WERI-Rb-1 (cell line): Measurements from ENCODE around the gene ETV7.
"Not testable (repeated sequence)": the region's sequence is repeated elsewhere in the genome, so short reads cannot be mapped to it uniquely, and the experiment has no call there.

Experiments used
- DNase-seq: peaks from one replicate; pipeline ENCODE4 v3.0.0-alpha.2; 2020
- H3K27ac ChIP-seq: fragments of 250-450 bp; sonication (Bioruptor Pico); 2 replicates; pipeline ENCODE4 v1.5.1; 2020; ENCODE audit warnings: mild to moderate bottlenecking, moderate library complexity
- H3K27me3 ChIP-seq: fragments of 250-450 bp; sonication (Bioruptor Pico); 2 replicates; pipeline ENCODE4 v1.5.1; 2021; ENCODE audit warnings: mild to moderate bottlenecking, low read depth, moderate library complexity; ENCODE audit not compliant: insufficient read depth, severe bottlenecking
- H3K36me3 ChIP-seq: fragments of 250-450 bp; sonication (Bioruptor Pico); 2 replicates; pipeline ENCODE4 v1.5.1; 2020; ENCODE audit warnings: mild to moderate bottlenecking, moderate library complexity
- H3K4me3 ChIP-seq: 2 replicates; pipeline ENCODE4 v1.5.1; 2011; ENCODE audit warnings: low read depth, mild to moderate bottlenecking, control low read depth, low read length
- H3K9me3 ChIP-seq: fragments of 250-450 bp; sonication (Bioruptor Pico); 2 replicates; pipeline ENCODE4 v1.5.1; 2021; ENCODE audit warnings: mild to moderate bottlenecking, moderate library complexity; ENCODE audit not compliant: severe bottlenecking
- TF ChIP-seq, protein P1 (sequence below): IDR thresholded peaks from 2 replicates; pipeline ENCODE4 v1.5.1; 2011; ENCODE audit warnings: low read depth, mild to moderate bottlenecking, control low read depth, inconsistent platforms, low read length

ETV7 gene

DNA sequence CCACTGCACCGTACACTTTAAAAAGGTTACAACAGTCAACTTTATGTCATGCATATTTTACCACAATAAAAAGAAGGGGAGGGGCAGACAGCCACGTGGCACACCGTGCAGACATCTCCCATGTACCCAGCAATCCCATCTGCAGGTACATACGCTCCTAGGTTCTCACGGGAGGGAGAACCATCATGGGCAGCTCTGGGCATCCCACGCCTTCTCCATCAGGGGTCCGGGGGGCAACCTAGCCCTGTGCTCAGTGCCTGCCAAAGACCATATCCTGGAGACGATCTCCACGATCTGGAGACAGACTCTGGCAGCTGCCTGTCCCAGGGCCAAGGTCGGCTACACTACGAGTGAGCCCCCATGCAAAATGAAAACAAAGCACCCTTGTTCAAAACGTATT lies 48.3 kb downstream of the ETV7 start:
- no peaks in the 10 kb centered on the region for H3K27me3 ChIP-seq
- TF ChIP-seq, protein P1, sequence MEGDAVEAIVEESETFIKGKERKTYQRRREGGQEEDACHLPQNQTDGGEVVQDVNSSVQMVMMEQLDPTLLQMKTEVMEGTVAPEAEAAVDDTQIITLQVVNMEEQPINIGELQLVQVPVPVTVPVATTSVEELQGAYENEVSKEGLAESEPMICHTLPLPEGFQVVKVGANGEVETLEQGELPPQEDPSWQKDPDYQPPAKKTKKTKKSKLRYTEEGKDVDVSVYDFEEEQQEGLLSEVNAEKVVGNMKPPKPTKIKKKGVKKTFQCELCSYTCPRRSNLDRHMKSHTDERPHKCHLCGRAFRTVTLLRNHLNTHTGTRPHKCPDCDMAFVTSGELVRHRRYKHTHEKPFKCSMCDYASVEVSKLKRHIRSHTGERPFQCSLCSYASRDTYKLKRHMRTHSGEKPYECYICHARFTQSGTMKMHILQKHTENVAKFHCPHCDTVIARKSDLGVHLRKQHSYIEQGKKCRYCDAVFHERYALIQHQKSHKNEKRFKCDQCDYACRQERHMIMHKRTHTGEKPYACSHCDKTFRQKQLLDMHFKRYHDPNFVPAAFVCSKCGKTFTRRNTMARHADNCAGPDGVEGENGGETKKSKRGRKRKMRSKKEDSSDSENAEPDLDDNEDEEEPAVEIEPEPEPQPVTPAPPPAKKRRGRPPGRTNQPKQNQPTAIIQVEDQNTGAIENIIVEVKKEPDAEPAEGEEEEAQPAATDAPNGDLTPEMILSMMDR = no peak

DNA sequence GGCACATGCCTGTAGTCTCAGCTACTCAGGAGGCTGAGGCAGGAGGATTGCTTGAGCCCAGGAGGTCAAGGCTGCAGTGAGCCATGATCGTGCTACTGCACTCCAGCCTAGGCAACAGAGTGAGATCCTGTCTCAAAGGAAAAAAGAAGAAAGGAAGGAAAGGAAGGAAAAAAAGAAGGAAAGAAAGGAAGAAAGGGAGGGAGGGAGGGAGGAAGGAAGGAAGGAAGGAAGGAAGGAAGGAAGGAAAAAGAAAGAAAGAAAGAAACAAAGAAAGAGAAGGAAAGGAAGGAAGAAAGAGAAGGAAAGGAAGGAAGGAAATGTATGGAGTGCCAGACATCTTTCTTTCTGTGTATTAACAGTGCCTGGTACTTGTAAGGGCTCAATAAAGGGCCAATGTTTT lies 49.2 kb downstream of the ETV7 start:
- H3K27me3 ChIP-seq, H3K4me3 ChIP-seq, DNase-seq, H3K9me3 ChIP-seq, H3K27ac ChIP-seq, H3K36me3 ChIP-seq: not testable (repeated sequence)

More for the DNA sequence above, 48.3 kb downstream of the ETV7 start:
- no peaks in the 10 kb centered on the region for H3K9me3 ChIP-seq
- no peak overlapping the region for H3K4me3 ChIP-seq
- DNase-seq = no peak
- H3K27ac ChIP-seq = no peak overlapping the region
- no peaks in the 10 kb centered on the region for H3K36me3 ChIP-seq

DNA sequence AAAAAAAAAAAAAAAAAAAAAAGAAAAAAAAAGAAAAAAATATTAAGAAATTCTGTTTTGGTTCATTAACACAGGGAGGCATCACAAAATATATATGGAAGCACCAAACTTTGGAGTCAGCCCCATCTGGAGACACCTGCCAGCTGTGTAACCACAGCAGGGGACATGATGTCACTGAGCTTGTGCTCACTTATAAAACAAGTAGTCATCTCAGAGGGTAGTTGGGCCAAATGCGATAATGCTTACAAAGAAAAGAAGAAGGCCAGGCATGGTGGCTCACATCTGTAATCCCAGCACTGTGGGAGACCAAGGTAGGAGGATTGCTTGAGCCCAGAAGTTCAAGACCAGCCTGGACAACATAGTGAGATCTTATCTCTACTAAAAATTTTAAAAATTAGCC lies 49.7 kb downstream of the ETV7 start:
- H3K9me3 ChIP-seq = no peaks in the 10 kb centered on the region
- H3K36me3 ChIP-seq = no peaks in the 10 kb centered on the region
- no peaks in the 10 kb centered on the region for H3K27me3 ChIP-seq
- no peak overlapping the region for H3K27ac ChIP-seq
- H3K4me3 ChIP-seq = no peak overlapping the region
- no peak for DNase-seq
- TF ChIP-seq, protein P1 = no peak

DNA sequence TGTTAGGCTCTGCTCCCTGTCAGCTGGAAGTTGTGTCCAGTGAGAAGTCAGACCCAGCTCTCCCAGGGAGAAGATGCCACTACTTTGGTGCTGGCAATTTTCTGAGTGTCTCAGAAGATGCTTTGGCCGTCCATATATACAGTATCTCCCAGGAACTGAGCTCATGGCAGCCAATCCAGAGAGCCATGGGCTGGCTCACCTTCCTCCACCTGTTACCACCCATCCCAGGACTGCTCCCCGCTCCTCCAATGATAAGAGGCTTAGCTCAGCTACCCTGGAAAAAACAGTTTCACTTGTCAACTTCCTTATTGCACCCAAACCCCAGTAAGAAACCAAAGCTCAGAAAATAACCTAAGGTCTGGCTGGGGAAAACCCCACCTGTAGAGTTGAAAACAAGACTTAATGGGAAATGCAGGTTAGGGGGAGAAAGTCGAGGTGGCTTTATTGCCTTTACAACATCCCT lies 50.7 kb downstream of the ETV7 start, which contains the start of gene BNIP5:
BNIP5 (minus strand) TSS at position 110 of the 463 bp plus-strand sequence. CDS start 6,198 bp downstream, outside the sequence.
- no peaks in the 10 kb centered on the region for H3K36me3 ChIP-seq
- H3K27ac ChIP-seq = no peak within 1 kb of the TSS
- no peaks in the 10 kb centered on the region for H3K9me3 ChIP-seq
- H3K27me3 ChIP-seq = no peaks in the 10 kb centered on the region
- DNase-seq = peak; percentile 56
- no peak within 1 kb of the TSS for H3K4me3 ChIP-seq
- TF ChIP-seq, protein P1 = no peak

DNA sequence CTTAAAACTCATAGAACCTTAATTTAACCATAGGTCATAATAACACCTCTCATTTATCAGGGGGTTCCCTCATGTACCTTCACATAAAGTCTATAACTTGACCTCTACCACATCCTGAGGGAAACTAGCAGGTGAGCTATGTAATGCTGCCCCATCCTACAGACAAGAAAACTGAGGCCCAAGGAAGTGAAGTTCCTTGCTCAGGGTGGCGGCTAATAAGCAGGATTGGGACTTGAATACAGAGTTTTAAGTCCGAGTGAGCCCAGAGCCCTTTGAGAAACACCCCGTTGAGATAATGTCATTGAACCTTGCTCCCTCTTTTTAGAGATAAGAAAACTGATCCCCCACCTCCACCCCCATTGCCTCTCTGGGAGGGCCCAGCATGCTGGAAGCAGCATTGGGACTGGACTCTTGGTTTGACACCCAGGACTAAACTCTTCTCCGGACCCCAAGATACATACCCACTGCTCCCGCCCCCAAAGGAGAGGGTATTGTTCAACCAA lies 51.2 kb downstream of the ETV7 start:
- Histone ChIP-seq H3K27me3 (no peaks in the 10 kb centered on the region), H3K36me3 (no peaks in the 10 kb centered on the region), H3K9me3 (no peaks in the 10 kb centered on the region), H3K27ac (no peak overlapping the region), H3K4me3 (no peak overlapping the region)
- DNase-seq = no peak
- TF ChIP-seq, protein P1 = no peak

DNA sequence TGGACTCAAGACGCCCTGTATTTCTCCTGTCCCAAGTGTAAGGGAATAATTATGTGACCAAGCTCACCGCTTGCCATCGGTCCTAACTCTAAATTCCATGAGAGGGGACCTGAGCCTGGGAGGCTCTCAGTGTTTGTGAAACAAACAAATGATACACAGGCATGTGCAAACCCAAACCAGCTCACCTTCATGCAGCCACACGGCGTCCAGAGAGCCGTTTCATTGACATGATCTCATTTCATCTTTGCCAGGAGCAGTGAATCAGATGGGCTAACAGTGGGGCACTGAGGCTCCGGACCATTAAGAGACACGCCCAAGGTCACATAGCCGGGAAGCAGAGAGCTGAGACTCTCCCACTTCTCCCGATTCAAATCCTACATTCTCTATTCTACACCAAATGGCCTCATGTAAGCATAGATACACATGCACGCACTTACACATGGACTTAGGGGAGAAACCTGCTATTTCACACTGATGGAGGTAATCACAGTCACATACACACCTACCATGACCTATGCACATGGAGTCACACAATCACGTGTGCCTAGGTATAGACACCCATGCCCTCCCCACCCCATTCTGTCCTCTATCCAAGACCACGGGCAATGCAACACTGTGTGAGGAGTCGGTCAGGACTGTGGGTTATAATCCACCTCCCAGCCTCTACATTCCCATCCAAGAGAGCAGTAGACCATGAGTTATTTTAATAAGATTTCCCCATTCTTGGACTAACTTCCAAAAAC lies 51.8 kb downstream of the ETV7 start:
- TF ChIP-seq, protein P1 = no peak
- no peaks in the 10 kb centered on the region for H3K36me3 ChIP-seq
- no peak overlapping the region for H3K27ac ChIP-seq
- DNase-seq = no peak
- no peak overlapping the region for H3K4me3 ChIP-seq
- H3K27me3 ChIP-seq = no peaks in the 10 kb centered on the region
- H3K9me3 ChIP-seq = no peaks in the 10 kb centered on the region
